Gastroesophageal sphincter (tissue), 4 donors: Measurements from ENCODE around the gene GRID1. TPM values are rescaled to one million over a fixed set of nuclear protein-coding genes. Genes with fewer than 3 reads are reported as not detected.

Source experiments
- ATAC-seq: fragments of 150-250 bp; one replicate; pipeline ENCODE4 v1.9.1; 2016; ENCODE audit warnings: mild to moderate bottlenecking, moderate library complexity
- H3K27ac ChIP-seq, 4 donors: fragments of 200-600 bp; sonication (generic) in 3 of 4; 1 replicate in 3 of 4; 2 replicates in 1 of 4; pipeline ENCODE4 v1.5.1; 2016 to 2019
- H3K27me3 ChIP-seq: fragments of 200-600 bp; sonication (generic); one replicate; pipeline ENCODE4 v1.5.1; 2019
- H3K36me3 ChIP-seq, 2 donors: fragments of 200-600 bp; sonication (generic); one replicate each; pipeline ENCODE4 v1.5.1; 2019; ENCODE audit warnings: control low read depth in 1 of 2
- H3K4me1 ChIP-seq, 3 donors: fragments of 200-600 bp; sonication (generic); 1 replicate in 2 of 3; 2 replicates in 1 of 3; pipeline ENCODE4 v1.5.1; 2016 to 2019; ENCODE audit warnings: control low read depth in 2 of 3
- H3K4me3 ChIP-seq, 2 donors: fragments of 200-600 bp; sonication (generic); one replicate each; pipeline ENCODE4 v1.5.1; 2019; ENCODE audit warnings: mild to moderate bottlenecking in 1 of 2, moderate library complexity in 1 of 2
- H3K9me3 ChIP-seq, 3 donors: fragments of 200-600 bp; sonication (generic); one replicate each; pipeline ENCODE4 v1.5.1; 2017 to 2019; ENCODE audit warnings: control low read depth in 2 of 3
- CTCF ChIP-seq, 4 experiments: fragments of 200-600 bp in 2 of 4; fragments of 450-650 bp in 2 of 4; sonication (generic) in 1 of 4; IDR thresholded peaks; one replicate each; pipeline ENCODE4 v1.5.1; 2017 to 2019; ENCODE audit warnings: antibody characterized with exemption in 4 of 4, mild to moderate bottlenecking in 2 of 4, moderate library complexity in 2 of 4
- EP300 ChIP-seq: sonication (generic); formaldehyde crosslinking; IDR thresholded peaks from one replicate; pipeline ENCODE4 v1.6.1; 2017; ENCODE audit warnings: antibody characterized with exemption, mild to moderate bottlenecking
- POLR2A ChIP-seq, 2 donors: fragments of 450-650 bp; IDR thresholded peaks; one replicate each; pipeline ENCODE4 v1.6.1; 2017; ENCODE audit warnings: antibody characterized with exemption in 2 of 2, mild to moderate bottlenecking in 2 of 2, moderate library complexity in 1 of 2
- POLR2AphosphoS5 ChIP-seq: sonication (generic); formaldehyde crosslinking; IDR thresholded peaks from one replicate; pipeline ENCODE4 v1.6.1; 2017; ENCODE audit warnings: antibody characterized with exemption
- WGBS, 2 donors: methylation state at CpG; one replicate each; pipeline ENCODE4 v1.1.5; 2018; ENCODE audit warnings: low coverage in 1 of 2; 5-methylcytosine and 5-hydroxymethylcytosine counted together
- total RNA-seq, 4 donors: library from RNA; depleted of rRNA; stranded (reverse); fragments of >200 nt; gene quantifications; one replicate each; pipeline ENCODE4 v1.1.0, GENCODE V29; 2016

Gene GRID1
- total RNA-seq, 4 donors from 2014 or later: 1.2 to 2.7 (median 1.7) TPM

- TF ChIP-seq EP300: no peak
- TF ChIP-seq POLR2A (IDR thresholded peaks at IDR 0.05): no peak
- no peak for TF ChIP-seq POLR2AphosphoS5
- TF ChIP-seq CTCF (IDR thresholded peaks at IDR 0.05): no peak
- Histone ChIP-seq H3K4me3 (no peak overlapping the region), H3K27me3 (no peaks in the 10 kb centered on the region), H3K36me3 (no peaks in the 10 kb centered on the region), H3K27ac (no peak overlapping the region), H3K4me1 (no peaks in the 10 kb centered on the region), H3K9me3 (no peaks in the 10 kb centered on the region)
- WGBS, 2 donors: 60 to 67% methylated on average over 1 of the region's 2 CpGs
- ATAC-seq: no peak
These were observed 770.2 kb downstream of the GRID1 start for GRCh38 chr10:85596389-85596788.

GRCh38 chr10:85594239-85594638 is 772.4 kb downstream of the GRID1 start:
- Histone ChIP-seq H3K4me1 (no peaks in the 10 kb centered on the region), H3K27ac (no peak overlapping the region), H3K27me3 (no peaks in the 10 kb centered on the region), H3K36me3 (no peaks in the 10 kb centered on the region), H3K9me3 (no peaks in the 10 kb centered on the region), H3K4me3 (no peak overlapping the region)
- WGBS, 2 donors: 14% methylated on average over 3 of the region's 3 CpGs; no CpG with 5 or more reads in 1 of the 2 donors
- ATAC-seq: no peak
- TF ChIP-seq POLR2A (IDR thresholded peaks at IDR 0.05) (no peak), EP300 (no peak), POLR2AphosphoS5 (no peak), CTCF (IDR thresholded peaks at IDR 0.05) (no peak)

- ATAC-seq: no peak
- Histone ChIP-seq H3K4me3 (no peak overlapping the region), H3K27me3 (no peaks in the 10 kb centered on the region), H3K27ac (no peak overlapping the region), H3K36me3 (no peaks in the 10 kb centered on the region), H3K9me3 (no peaks in the 10 kb centered on the region), H3K4me1 (no peaks in the 10 kb centered on the region)
- 29 to 56% methylated on average over 1 to 2 of the region's 4 CpGs for WGBS, 2 donors
- TF ChIP-seq POLR2AphosphoS5: no peak
- no peak for TF ChIP-seq POLR2A (IDR thresholded peaks at IDR 0.05)
- no peak for TF ChIP-seq CTCF (IDR thresholded peaks at IDR 0.05)
- no peak for TF ChIP-seq EP300
These were observed 773.3 kb downstream of the GRID1 start for GRCh38 chr10:85593226-85593772.

- no peaks in the 10 kb centered on the region for H3K4me1 ChIP-seq
- 82% methylated on average over 3 of the region's 3 CpGs; no CpG with 5 or more reads in 1 of the 2 donors for WGBS, 2 donors
- H3K9me3 ChIP-seq: peaks cover 0 to 10% (median 0%) of the 10 kb centered on the region in 3 donors
- ATAC-seq: no peak
- no peaks in the 10 kb centered on the region for H3K36me3 ChIP-seq
- H3K27me3 ChIP-seq: no peaks in the 10 kb centered on the region
- H3K4me3 ChIP-seq: no peak overlapping the region
- H3K27ac ChIP-seq: no peak overlapping the region
- TF ChIP-seq EP300 (no peak), POLR2AphosphoS5 (no peak), POLR2A (IDR thresholded peaks at IDR 0.05) (no peak), CTCF (IDR thresholded peaks at IDR 0.05) (no peak)
These were observed 785.2 kb downstream of the GRID1 start for GRCh38 chr10:85581371-85581770.

GRCh38 chr10:85580585-85580984 is 786.0 kb downstream of the GRID1 start:
- H3K9me3 ChIP-seq: peaks cover 0 to 10% (median 0%) of the 10 kb centered on the region in 3 donors
- 51% methylated on average over 2 of the region's 2 CpGs; no CpG with 5 or more reads in 1 of the 2 donors for WGBS, 2 donors
- ATAC-seq: no peak
- TF ChIP-seq POLR2AphosphoS5: no peak
- TF ChIP-seq CTCF (IDR thresholded peaks at IDR 0.05): no peak
- TF ChIP-seq POLR2A (IDR thresholded peaks at IDR 0.05): no peak
- no peak for TF ChIP-seq EP300
- H3K4me3 ChIP-seq: no peak overlapping the region
- H3K27me3 ChIP-seq: no peaks in the 10 kb centered on the region
- H3K36me3 ChIP-seq: no peaks in the 10 kb centered on the region
- H3K27ac ChIP-seq: no peak overlapping the region
- H3K4me1 ChIP-seq: no peaks in the 10 kb centered on the region
